Stomach smooth muscle (tissue), 2 donors: ENCODE results near the gene SLC13A2.

Experiments
- H3K27ac ChIP-seq: one replicate; pipeline ENCODE4 v1.7.0; 2013; ENCODE audit warnings: mild to moderate bottlenecking, low read length, inconsistent platforms
- H3K27me3 ChIP-seq, 2 donors: one replicate each; pipeline ENCODE4 v1.7.0; 2013; ENCODE audit warnings: low read length in 2 of 2; ENCODE audit not compliant: insufficient read depth in 2 of 2, control insufficient read depth in 1 of 2
- H3K36me3 ChIP-seq, 2 donors: one replicate each; pipeline ENCODE4 v1.7.0; 2013; ENCODE audit warnings: low read length in 2 of 2; ENCODE audit not compliant: control insufficient read depth in 2 of 2, insufficient read depth in 2 of 2
- H3K4me1 ChIP-seq: one replicate; pipeline ENCODE4 v1.7.0; 2013; ENCODE audit warnings: low read length; ENCODE audit not compliant: control insufficient read depth, insufficient read depth
- H3K4me3 ChIP-seq, 2 donors: one replicate each; pipeline ENCODE4 v1.7.0; 2013; ENCODE audit warnings: low read length in 2 of 2
- H3K9ac ChIP-seq, 2 donors: one replicate each; pipeline ENCODE4 v1.7.0; 2013; ENCODE audit warnings: low read length in 2 of 2, mild to moderate bottlenecking in 1 of 2
- H3K9me3 ChIP-seq, 2 donors: one replicate each; pipeline ENCODE4 v1.7.0; 2013; ENCODE audit warnings: low read length in 2 of 2; ENCODE audit not compliant: control insufficient read depth in 2 of 2
- donor health status: healthy.
- donor health status: Pancreatic carcinoma.

The SLC13A2 gene

DNA sequence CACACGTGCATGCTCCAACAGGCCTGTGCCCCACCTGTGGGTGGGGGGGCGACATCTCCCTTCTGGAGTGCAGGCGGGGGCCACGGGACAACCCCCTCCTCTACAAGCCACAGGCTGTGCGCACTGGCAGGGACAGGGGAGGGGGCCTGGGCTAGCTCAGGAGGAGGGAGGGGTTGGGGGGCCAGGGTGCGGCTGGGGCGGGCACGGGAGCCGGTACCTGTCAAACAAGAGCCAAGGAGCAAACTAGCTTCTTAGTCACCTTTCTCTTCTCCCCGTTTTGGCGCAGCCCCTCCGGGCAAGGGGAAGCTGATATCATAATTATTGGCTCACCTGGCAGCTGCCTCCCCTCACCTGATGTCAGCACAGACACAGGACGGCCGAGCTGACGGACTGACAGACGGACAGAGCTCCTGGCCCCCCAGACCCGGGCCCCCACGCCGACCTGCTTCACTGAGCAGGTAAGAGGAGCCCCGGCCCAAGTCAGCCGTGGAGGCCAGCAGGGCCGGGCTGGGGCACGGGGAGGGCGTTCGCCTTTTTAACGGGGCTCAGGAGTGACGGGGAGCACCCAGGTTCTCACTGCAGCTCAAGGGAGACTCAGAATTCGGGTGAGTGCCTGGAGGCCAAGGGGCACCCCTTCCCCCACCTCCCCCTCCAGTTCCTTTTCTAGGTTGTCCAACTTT is 32.7 kb downstream of the SLC13A2 start, which contains the start of gene FOXN1:
Gene FOXN1, plus strand, starts transcription at position 363 of the 680 bp plus-strand sequence. CDS start 17,622 bp downstream, outside the sequence.
- Histone ChIP-seq H3K9ac (no peak within 1 kb of the TSS), H3K4me1 (peaks cover 3% of the 10 kb centered on the region), H3K4me3 (no peak within 1 kb of the TSS), H3K27me3 (peaks cover 10 to 24% of the 10 kb centered on the region in 2 donors), H3K27ac (no peak within 1 kb of the TSS), H3K36me3 (no peaks in the 10 kb centered on the region), H3K9me3 (no peaks in the 10 kb centered on the region)

DNA sequence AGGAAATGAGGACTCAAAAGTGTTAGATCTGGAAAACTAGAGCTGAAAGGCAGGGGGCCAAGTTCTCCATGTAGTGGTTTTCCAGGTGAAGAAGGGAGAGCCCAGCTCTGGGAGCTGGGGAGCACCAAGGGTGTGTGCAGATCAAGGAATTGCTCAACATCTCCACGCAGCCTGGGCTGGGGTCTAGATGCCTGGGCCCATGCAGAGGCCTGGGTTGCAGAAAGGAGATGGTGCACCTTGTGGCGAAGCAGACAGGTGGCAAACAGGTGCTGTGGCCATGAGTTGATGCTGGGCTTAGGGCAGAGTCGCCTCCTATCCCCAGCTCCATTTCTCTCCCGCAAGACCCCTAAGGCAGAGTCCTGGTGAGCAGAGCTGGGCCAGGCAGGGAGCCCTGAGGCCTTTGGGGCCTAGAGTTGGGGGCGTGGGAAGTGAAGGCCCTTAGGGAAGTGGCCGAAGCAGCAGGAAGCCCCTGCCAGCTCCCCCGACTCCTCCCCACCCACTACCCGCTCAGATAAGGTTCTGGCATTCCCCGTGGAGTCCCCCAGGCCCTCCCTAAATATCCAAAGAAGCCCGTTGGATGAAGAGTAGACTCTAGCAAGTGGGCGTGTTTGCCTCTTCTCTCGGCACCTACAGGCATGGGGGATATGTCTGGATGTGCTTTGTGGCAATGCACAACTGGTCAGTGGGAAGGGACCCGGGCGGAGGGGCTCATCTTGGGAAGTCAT is 33.5 kb downstream of the SLC13A2 start:
- Histone ChIP-seq H3K36me3 (no peaks in the 10 kb centered on the region), H3K27ac (no peak overlapping the region), H3K4me3 (no peak overlapping the region), H3K27me3 (peaks cover 14 to 29% of the 10 kb centered on the region in 2 donors), H3K9ac (no peak overlapping the region), H3K4me1 (no peaks in the 10 kb centered on the region), H3K9me3 (no peaks in the 10 kb centered on the region)

DNA sequence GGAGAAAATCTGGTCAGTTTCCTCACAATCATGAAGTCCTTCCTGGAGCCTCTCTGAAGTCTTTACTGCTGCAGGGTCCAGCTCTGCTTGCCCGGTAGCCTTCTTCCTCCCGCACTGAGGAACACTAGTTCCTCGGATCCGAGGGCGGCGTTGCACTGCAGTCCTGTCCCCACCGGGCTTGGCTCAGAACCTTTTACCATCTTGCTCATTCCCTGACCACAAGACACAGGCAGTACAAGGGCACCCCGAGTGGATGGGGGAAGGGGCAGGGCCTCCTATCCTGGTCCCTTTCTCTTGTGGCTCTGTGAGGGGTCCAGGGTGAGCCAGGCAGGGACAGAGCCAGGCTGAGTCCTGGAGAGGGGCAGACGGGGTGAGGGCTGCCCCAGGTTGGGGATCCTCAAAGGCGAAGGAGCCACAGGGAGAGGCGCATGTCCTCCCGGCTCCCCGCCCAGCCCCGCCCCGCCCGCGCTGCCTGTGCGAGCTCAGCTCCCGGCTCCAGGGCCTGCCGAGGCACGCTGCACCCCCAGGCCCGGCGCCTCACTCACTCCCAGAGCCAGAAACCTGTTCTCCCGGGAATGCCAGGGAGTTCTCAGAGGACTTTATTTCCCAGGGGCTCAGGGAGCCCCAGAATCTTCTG is 34.2 kb downstream of the SLC13A2 start:
- Histone ChIP-seq H3K36me3 (no peaks in the 10 kb centered on the region), H3K9ac (no peak overlapping the region), H3K27me3 (peaks cover 21 to 36% of the 10 kb centered on the region in 2 donors), H3K27ac (no peak overlapping the region), H3K4me1 (no peaks in the 10 kb centered on the region), H3K9me3 (no peaks in the 10 kb centered on the region), H3K4me3 (no peak overlapping the region)

GRCh38 chr17:28508211-28508724 is 34.8 kb downstream of the SLC13A2 start:
- Histone ChIP-seq H3K4me3 (no peak overlapping the region), H3K9me3 (no peaks in the 10 kb centered on the region), H3K27ac (no peak overlapping the region), H3K9ac (no peak overlapping the region), H3K36me3 (no peaks in the 10 kb centered on the region), H3K27me3 (peaks cover 23 to 38% of the 10 kb centered on the region in 2 donors), H3K4me1 (no peaks in the 10 kb centered on the region)

DNA sequence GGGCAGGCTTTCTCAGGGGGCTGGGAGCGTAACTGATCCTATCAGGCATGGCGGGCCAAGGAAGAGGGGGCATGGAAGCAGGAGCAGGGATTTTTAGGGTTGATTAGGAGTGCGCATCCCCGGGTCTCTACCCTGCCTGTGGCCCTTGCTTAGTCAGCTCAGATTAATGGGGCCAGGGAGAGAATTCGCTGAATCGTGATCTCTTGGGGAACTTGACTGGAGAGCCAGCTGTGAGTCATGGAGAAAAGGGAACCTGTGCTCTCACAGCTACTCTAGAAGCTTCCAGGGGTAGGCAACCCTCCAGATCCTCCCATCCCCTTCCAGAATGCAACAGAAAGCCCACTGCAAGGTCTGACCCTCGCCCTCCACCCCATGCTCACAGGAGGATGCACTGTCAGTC is 36.3 kb downstream of the SLC13A2 start:
- Histone ChIP-seq H3K27ac (no peak overlapping the region), H3K4me1 (no peaks in the 10 kb centered on the region), H3K9me3 (no peaks in the 10 kb centered on the region), H3K9ac (no peak overlapping the region), H3K4me3 (no peak overlapping the region), H3K36me3 (no peaks in the 10 kb centered on the region), H3K27me3 (peaks cover 23 to 45% of the 10 kb centered on the region in 2 donors)

DNA sequence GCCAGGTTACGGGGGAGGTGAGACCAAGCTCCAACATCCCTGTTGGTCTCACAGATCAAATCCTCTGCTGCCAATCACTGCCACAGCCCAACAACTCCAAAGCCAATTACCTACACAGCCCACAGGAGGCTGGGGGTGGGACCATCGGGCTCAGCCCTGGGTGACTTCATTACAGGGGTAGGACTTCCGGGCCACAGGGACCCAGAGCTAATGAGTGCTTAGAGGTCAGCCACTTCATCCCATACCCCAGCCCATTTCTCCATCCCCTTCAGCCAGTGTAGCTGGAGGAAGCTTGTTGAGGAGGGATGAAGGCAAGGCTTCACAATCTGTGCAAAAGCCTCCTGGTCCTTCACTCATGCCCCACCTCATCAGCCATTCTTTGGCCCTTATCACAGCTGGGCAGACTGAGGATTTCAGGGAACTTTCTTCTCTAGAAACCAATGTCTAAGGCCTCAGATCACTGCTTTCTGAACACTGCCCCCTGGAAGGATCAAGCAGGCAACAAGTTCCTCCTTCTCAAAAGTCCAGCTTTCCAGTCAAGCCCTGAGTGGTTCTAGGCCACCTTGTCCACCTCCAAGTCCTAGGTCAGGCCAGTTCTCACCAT is 38.5 kb downstream of the SLC13A2 start:
- no peaks in the 10 kb centered on the region for H3K4me1 ChIP-seq
- no peak overlapping the region for H3K27ac ChIP-seq
- peaks cover 22 to 40% of the 10 kb centered on the region in 2 donors for H3K27me3 ChIP-seq
- H3K9me3 ChIP-seq: no peaks in the 10 kb centered on the region
- no peak overlapping the region for H3K4me3 ChIP-seq
- H3K36me3 ChIP-seq: no peaks in the 10 kb centered on the region
- H3K9ac ChIP-seq: no peak overlapping the region

DNA sequence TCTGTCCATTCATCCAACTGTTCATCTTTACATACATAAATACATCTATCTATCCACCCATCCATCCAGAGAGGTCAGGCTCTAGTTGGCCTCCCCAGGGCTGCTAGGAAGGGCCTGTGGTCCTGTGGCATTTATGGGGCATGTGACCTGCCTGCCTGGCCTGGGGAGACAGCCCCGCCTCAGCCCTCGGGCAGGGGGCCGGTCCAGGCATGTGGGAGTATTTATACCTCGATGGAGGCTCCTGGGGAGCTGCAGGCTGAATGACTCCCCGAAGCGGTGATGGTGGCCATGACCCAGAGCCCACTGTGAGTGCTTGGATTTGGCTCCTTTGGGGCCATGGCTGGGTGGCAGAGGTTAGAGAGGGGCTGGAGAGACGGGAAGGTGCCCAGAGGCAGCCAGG is 40.0 kb downstream of the SLC13A2 start:
- no peak overlapping the region for H3K27ac ChIP-seq
- H3K36me3 ChIP-seq: no peaks in the 10 kb centered on the region
- H3K4me3 ChIP-seq: no peak overlapping the region
- no peak overlapping the region for H3K9ac ChIP-seq
- H3K9me3 ChIP-seq: no peaks in the 10 kb centered on the region
- no peaks in the 10 kb centered on the region for H3K4me1 ChIP-seq
- peaks cover 19 to 31% of the 10 kb centered on the region in 2 donors for H3K27me3 ChIP-seq

GRCh38 chr17:28514561-28515002 is 41.1 kb downstream of the SLC13A2 start:
- H3K4me1 ChIP-seq: no peaks in the 10 kb centered on the region
- no peaks in the 10 kb centered on the region for H3K9me3 ChIP-seq
- H3K27ac ChIP-seq: no peak overlapping the region
- H3K27me3 ChIP-seq: peaks cover 19 to 29% of the 10 kb centered on the region in 2 donors
- no peak overlapping the region for H3K9ac ChIP-seq
- no peak overlapping the region for H3K4me3 ChIP-seq
- no peaks in the 10 kb centered on the region for H3K36me3 ChIP-seq

- no peaks in the 10 kb centered on the region for H3K4me1 ChIP-seq
- H3K9me3 ChIP-seq: no peaks in the 10 kb centered on the region
- no peak overlapping the region for H3K9ac ChIP-seq
- H3K36me3 ChIP-seq: no peaks in the 10 kb centered on the region
- no peak overlapping the region for H3K4me3 ChIP-seq
- peaks cover 13 to 22% of the 10 kb centered on the region in 2 donors for H3K27me3 ChIP-seq
- no peak overlapping the region for H3K27ac ChIP-seq
These were observed 42.1 kb downstream of the SLC13A2 start for GRCh38 chr17:28515518-28515917.

- H3K36me3 ChIP-seq: no peaks in the 10 kb centered on the region
- H3K27me3 ChIP-seq: peaks cover 0 to 8% of the 10 kb centered on the region in 2 donors
- no peak overlapping the region for H3K9ac ChIP-seq
- no peaks in the 10 kb centered on the region for H3K9me3 ChIP-seq
- no peak overlapping the region for H3K27ac ChIP-seq
- no peaks in the 10 kb centered on the region for H3K4me1 ChIP-seq
- H3K4me3 ChIP-seq: no peak overlapping the region
These were observed 44.7 kb downstream of the SLC13A2 start for GRCh38 chr17:28518132-28518531.
